Gastrocnemius medialis (tissue), 4 donors: Measurements from ENCODE around the gene DLL4.
A peak's percentile ranks its signal among the peaks of the same experiment; 100 is the strongest.

ENCODE experiments used
- POLR2A ChIP-seq, 2 donors: fragments of 450-650 bp; IDR thresholded peaks; one replicate each; pipeline ENCODE4 v1.6.1; 2017; ENCODE audit warnings: antibody characterized with exemption in 2 of 2, mild to moderate bottlenecking in 2 of 2, moderate library complexity in 2 of 2
- TF ChIP-seq, protein P1 (sequence below), 5 experiments: fragments of 450-650 bp in 3 of 5; fragments of 200-600 bp in 2 of 5; sonication (generic) in 2 of 5; IDR thresholded peaks in 4 of 5; conservative IDR thresholded peaks in 1 of 5; 1 replicate in 4 of 5; 2 replicates in 1 of 5; pipeline ENCODE4 v1.5.1; 2016 to 2019; ENCODE audit warnings: antibody characterized with exemption in 5 of 5, mild to moderate bottlenecking in 3 of 5, moderate library complexity in 3 of 5

DNA sequence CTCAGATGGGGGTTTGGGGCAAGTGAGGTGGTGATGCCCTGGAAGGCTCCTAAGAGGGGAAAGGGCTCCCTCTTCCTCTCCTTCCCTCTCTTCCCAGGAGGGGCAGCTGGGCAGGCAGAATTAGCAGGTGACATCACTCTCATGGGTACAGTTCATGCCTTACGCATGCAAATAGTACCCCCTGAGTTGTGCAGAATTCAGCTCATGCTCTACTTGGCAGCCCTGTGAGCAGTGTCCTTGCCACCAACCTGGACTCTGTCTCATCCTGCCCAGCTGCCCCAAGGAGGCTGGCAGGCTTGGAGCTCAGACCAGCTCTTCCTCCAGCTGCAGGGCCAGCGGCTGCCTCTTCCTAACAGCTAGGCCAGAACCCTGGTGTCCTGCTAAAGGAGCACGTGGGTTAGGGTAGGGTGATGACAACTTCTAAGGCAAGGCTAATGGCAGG lies 27.4 kb downstream of the DLL4 start:
- TF ChIP-seq, protein P1, sequence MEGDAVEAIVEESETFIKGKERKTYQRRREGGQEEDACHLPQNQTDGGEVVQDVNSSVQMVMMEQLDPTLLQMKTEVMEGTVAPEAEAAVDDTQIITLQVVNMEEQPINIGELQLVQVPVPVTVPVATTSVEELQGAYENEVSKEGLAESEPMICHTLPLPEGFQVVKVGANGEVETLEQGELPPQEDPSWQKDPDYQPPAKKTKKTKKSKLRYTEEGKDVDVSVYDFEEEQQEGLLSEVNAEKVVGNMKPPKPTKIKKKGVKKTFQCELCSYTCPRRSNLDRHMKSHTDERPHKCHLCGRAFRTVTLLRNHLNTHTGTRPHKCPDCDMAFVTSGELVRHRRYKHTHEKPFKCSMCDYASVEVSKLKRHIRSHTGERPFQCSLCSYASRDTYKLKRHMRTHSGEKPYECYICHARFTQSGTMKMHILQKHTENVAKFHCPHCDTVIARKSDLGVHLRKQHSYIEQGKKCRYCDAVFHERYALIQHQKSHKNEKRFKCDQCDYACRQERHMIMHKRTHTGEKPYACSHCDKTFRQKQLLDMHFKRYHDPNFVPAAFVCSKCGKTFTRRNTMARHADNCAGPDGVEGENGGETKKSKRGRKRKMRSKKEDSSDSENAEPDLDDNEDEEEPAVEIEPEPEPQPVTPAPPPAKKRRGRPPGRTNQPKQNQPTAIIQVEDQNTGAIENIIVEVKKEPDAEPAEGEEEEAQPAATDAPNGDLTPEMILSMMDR (IDR thresholded peaks at IDR 0.05 in 4 of 5, conservative IDR thresholded peaks at IDR 0.05 in 1 of 5) = no peak
- TF ChIP-seq POLR2A (IDR thresholded peaks at IDR 0.05) = peak; percentile 70 to 87
